Measurements from ENCODE around the gene UBXN2A. TPM values are rescaled to one million over a fixed set of nuclear protein-coding genes. Genes with fewer than 3 reads are reported as not detected.
"Not testable (repeated sequence)": the region's sequence is repeated elsewhere in the genome, so short reads cannot be mapped to it uniquely, and the experiment has no call there.

The UBXN2A gene
- total RNA-seq, 4 donors from 2014 or later, result 8.5 to 15.0 (median 12.9) TPM

DNA sequence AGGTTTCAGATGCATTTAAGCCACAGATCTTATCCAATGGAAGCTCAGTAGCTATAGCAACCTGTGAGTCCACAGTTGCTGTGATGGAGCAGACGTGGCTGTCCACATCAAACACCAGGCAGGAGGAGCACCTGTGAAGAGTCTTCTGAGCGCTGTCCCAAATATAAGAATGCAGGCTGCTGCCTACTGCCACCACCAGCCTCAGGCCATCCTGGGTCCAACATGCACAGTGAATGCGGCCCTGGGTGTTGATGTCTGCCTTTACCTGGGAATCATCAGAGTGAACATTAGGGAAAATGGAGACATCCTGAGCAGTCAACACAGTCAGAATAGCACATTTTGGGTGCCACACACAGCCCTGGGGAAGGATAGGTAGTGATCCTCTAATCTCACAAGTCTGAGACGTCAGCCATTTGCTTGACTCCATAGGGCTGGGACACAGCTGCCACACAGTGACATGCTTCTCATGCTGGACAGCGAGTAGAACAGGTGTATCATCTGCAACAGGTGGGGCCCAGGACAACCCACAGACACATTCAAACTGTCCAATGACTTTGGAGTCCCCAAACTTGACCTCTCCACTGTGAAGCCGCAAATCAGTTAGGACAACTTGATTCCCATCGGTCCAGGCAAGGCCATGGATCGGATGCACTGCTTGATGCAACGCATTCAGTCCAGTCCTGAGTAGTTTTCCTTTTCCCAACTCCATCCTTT is 98.7 kb downstream of the UBXN2A start:
- no peak for DNase-seq (ENCODE audit: low spot score in 2 of 2)
- TF ChIP-seq, protein P1, sequence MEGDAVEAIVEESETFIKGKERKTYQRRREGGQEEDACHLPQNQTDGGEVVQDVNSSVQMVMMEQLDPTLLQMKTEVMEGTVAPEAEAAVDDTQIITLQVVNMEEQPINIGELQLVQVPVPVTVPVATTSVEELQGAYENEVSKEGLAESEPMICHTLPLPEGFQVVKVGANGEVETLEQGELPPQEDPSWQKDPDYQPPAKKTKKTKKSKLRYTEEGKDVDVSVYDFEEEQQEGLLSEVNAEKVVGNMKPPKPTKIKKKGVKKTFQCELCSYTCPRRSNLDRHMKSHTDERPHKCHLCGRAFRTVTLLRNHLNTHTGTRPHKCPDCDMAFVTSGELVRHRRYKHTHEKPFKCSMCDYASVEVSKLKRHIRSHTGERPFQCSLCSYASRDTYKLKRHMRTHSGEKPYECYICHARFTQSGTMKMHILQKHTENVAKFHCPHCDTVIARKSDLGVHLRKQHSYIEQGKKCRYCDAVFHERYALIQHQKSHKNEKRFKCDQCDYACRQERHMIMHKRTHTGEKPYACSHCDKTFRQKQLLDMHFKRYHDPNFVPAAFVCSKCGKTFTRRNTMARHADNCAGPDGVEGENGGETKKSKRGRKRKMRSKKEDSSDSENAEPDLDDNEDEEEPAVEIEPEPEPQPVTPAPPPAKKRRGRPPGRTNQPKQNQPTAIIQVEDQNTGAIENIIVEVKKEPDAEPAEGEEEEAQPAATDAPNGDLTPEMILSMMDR (IDR thresholded peaks at IDR 0.05), result no peak
- TF ChIP-seq POLR2A (IDR thresholded peaks at IDR 0.05), result no peak
- H3K4me3 ChIP-seq (ENCODE audit: low read depth, poor library complexity, severe bottlenecking), result no peak overlapping the region
- intact Hi-C loops (cut with DNase I; ENCODE audit: low total_unique reads), result no loop called here
- WGBS, 2 donors, result 88 to 96% methylated on average over 9 of the region's 9 CpGs

DNA sequence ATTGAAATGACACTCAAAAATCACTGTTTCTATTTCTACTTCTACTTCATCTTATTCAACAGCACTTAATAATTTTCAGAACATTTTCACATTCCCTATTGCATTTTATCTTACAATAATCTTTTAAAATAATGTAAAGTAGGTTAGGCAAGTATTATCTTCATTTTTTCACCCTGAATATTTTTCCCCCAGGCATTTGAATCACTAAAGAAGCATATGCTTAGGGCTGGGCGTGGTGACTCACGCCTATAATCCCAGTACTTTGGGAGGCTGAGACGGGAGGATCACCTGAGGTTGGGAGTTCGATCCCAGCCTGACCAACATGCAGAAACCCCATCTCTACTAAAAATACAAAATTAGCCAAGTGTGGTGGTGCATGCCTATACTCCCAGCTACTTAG is 100.2 kb downstream of the UBXN2A start:
- intact Hi-C loops (cut with DNase I; ENCODE audit: low total_unique reads), result no loop called here
- TF ChIP-seq, protein P1 (IDR thresholded peaks at IDR 0.05), result no peak
- no peak for TF ChIP-seq POLR2A (IDR thresholded peaks at IDR 0.05)
- DNase-seq (ENCODE audit: low spot score in 2 of 2), result peak in 1 of 2 donors; percentile 37
- no peak overlapping the region for H3K4me3 ChIP-seq (ENCODE audit: low read depth, poor library complexity, severe bottlenecking)
- 85 to 93% methylated on average over 4 of the region's 4 CpGs for WGBS, 2 donors

DNA sequence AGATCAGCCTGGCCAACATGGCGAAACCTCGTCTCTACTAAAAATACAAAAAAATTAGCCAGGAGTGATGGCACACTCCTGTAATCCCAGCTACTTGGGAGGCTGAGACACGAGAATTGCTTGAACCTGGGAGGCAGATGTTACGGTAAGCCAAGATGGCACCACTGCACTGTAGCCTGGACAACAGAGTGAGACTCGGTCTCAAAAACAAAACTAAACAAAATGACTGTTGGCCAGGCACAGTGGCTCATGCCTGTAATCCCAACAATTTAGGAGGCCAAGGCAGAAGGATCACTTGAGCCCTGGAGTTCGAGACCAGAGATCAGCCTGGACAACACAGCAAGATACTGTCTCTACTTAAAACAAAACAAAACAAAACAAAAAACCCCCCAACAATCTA is 102.9 kb downstream of the UBXN2A start:
- WGBS, 2 donors, result 90 to 94% methylated on average over 6 of the region's 6 CpGs
- intact Hi-C loops (cut with DNase I; ENCODE audit: low total_unique reads); DNase-seq (ENCODE audit: low spot score in 2 of 2); H3K4me3 ChIP-seq (ENCODE audit: low read depth, poor library complexity, severe bottlenecking): not testable (repeated sequence)

DNA sequence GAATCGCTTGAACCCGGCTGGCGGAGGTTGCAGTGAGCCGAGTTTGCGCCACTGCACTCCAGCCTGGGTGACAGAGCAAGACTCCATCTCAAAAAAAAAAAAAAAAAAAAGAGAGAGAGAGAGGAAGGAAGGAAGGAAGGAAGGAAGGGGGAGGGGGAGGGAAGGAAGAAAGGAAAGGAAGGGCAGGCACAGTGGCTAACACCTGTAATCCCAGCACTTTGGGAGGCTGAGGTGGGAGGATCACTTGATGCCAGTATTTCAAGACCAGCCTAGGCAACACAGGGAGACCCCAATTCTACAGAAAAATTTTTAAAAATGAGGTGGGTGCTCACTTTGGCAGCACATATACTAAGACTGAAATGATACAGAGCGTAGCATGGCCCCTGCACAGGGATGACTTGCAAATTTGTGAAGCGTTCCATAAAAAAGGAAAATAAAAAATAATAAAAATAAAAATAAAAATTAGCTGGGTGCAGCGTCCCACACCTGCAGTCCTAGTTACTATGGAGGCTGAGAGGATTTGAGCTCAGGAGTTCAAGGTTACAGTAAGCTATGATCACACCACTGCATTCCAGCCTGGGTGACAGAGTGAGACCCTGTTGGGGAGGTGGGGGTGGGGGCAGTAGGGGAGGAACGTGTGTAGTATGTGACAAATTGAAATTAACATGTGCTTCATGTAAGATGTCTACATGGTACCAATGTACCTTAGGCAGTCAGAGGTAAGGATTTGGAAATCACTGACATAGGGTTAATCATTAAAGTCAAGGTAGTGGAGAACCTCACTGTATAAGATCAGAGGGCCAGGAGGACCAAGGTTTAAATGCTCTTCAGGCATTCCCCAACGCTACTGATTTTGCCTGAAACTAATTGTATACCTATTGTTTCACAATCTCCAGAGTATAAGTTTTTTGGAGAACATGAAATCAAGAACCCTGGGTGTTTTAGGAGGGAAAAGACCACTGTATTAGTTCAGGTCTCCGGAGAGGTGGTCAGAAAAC is 105.5 kb downstream of the UBXN2A start:
- intact Hi-C loops (cut with DNase I; ENCODE audit: low total_unique reads), result no loop called here
- H3K4me3 ChIP-seq (ENCODE audit: low read depth, poor library complexity, severe bottlenecking), result no peak overlapping the region
- DNase-seq (ENCODE audit: low spot score in 2 of 2), result no peak
- WGBS, 2 donors, result 79 to 81% methylated on average over 11 of the region's 11 CpGs
- TF ChIP-seq, protein P1 (IDR thresholded peaks at IDR 0.05), result no peak
- no peak for TF ChIP-seq POLR2A (IDR thresholded peaks at IDR 0.05)

DNA sequence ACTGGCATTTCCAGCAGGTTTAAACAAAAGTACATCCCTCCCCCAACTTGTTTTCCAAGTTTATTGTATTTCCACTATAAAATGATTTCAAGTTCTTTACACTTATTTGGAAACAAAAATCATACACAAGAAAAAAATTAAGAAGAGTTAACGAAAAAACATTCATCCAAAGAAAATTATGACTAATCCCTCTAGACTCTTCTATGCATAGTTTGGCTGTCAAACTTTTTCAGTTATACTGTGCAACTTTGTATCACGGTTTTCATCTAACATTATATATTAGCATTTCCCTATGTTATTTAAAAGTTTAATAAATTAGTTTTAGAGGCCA is 106.3 kb downstream of the UBXN2A start:
- 2 to 5% methylated on average over 2 of the region's 2 CpGs for WGBS, 2 donors
- DNase-seq (ENCODE audit: low spot score in 2 of 2), result no peak
- peak overlapping the region; percentile 71 for H3K4me3 ChIP-seq (ENCODE audit: low read depth, poor library complexity, severe bottlenecking)
- intact Hi-C loops (cut with DNase I; ENCODE audit: low total_unique reads), result no loop called here
- TF ChIP-seq POLR2A (IDR thresholded peaks at IDR 0.05), result no peak
- TF ChIP-seq, protein P1 (IDR thresholded peaks at IDR 0.05), result no peak
